ENCODE measurements around the gene H2BK1.

GRCh38 chr7:151252961-151253711, 42.8 kb upstream of the H2BK1 start:
- TF ChIP-seq CTCF (IDR thresholded peaks at IDR 0.05) (no peak), ZNF219 (CRISPR knock-in tag; IDR thresholded peaks at IDR 0.05; ENCODE audit: borderline replicate concordance) (no peak), MLX (CRISPR knock-in tag; IDR thresholded peaks at IDR 0.05) (no peak), MAX (CRISPR knock-in tag; IDR thresholded peaks at IDR 0.05) (no peak), MYBL2 (CRISPR knock-in tag; IDR thresholded peaks at IDR 0.05) (no peak), USF1 (CRISPR knock-in tag; IDR thresholded peaks at IDR 0.05) (no peak), SP1 (CRISPR knock-in tag; conservative IDR thresholded peaks at IDR 0.05) (0 out of 2 replicates have a peak, but pooled peaks have one; percentile 30), NFE2L1 (CRISPR knock-in tag; IDR thresholded peaks at IDR 0.05) (no peak)

Data from WTC11 (cell line).